ENCODE data around the gene OR13H1. TPM values are rescaled to one million over a fixed set of nuclear protein-coding genes. Genes with fewer than 3 reads are reported as not detected.
"Not testable (repeated sequence)": the region's sequence is repeated elsewhere in the genome, so short reads cannot be mapped to it uniquely, and the experiment has no call there.

Gene OR13H1
- total and polyA plus RNA-seq, 2 donors (not counting 1 experiment from before 2014, with no cell fraction given): not detected

DNA sequence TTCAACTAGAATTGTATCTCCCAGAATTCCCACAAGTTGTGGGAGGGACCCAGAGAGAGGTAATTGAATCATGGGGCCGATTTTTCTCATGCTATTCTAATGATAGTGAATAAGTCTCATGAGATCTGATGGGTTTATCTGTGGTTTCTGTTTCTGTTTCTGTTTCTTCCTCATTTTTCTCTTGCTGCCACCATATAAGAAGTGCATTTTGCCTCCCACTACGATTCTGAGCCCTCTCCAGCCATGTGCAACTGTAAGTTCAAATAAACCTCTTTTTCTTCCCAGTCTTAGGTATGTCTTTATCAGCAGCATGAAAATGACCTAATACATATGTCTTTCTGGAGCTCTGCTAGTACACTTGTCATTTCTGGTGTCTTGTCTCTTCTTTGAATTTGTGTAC, 22.1 kb upstream of the OR13H1 start:
- no peak overlapping the region for H2AFZ ChIP-seq (ENCODE audit: low read length)
- no peaks in the 10 kb centered on the region for H3K9me3 ChIP-seq (ENCODE audit: control insufficient read depth, insufficient read depth, low read depth, low read length)
- TF ChIP-seq, protein P1, sequence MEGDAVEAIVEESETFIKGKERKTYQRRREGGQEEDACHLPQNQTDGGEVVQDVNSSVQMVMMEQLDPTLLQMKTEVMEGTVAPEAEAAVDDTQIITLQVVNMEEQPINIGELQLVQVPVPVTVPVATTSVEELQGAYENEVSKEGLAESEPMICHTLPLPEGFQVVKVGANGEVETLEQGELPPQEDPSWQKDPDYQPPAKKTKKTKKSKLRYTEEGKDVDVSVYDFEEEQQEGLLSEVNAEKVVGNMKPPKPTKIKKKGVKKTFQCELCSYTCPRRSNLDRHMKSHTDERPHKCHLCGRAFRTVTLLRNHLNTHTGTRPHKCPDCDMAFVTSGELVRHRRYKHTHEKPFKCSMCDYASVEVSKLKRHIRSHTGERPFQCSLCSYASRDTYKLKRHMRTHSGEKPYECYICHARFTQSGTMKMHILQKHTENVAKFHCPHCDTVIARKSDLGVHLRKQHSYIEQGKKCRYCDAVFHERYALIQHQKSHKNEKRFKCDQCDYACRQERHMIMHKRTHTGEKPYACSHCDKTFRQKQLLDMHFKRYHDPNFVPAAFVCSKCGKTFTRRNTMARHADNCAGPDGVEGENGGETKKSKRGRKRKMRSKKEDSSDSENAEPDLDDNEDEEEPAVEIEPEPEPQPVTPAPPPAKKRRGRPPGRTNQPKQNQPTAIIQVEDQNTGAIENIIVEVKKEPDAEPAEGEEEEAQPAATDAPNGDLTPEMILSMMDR (conservative IDR thresholded peaks at IDR 0.05 in 1 of 2, IDR thresholded peaks at IDR 0.05 in 1 of 2; ENCODE audit: low read depth in 1 of 2, low read length in 2 of 2): no peak
- TF ChIP-seq EZH2 (IDR thresholded peaks at IDR 0.05; ENCODE audit: low read length, missing control alignments): no peak
- H3K4me3 ChIP-seq (replicated peaks in 1 of 4; ENCODE audit: control extremely low read depth in 1 of 4, insufficient read depth in 1 of 4, low read depth in 3 of 4, low read length in 4 of 4): no peak overlapping the region
- H3K27ac ChIP-seq (ENCODE audit: insufficient read depth, low read length): no peak overlapping the region
- H3K9ac ChIP-seq (ENCODE audit: insufficient read depth, low read length): no peak overlapping the region
- no peaks in the 10 kb centered on the region for H3K36me3 ChIP-seq (ENCODE audit: control insufficient read depth, insufficient read depth, low read length)
- H3K27me3 ChIP-seq (ENCODE audit: control insufficient read depth, insufficient read depth, low read length): no peaks in the 10 kb centered on the region
- no peak overlapping the region for H3K4me2 ChIP-seq (ENCODE audit: extremely low read depth, insufficient read depth, low read length)
- no peaks in the 10 kb centered on the region for H3K79me2 ChIP-seq (ENCODE audit: control insufficient read depth, insufficient read depth, low read length)
- no peaks in the 10 kb centered on the region for H3K4me1 ChIP-seq (ENCODE audit: control insufficient read depth, extremely low read depth, insufficient read depth, low read length)
- no peaks in the 10 kb centered on the region for H4K20me1 ChIP-seq (ENCODE audit: control insufficient read depth, extremely low read depth, insufficient read depth, low read length)
- DNase-seq (ENCODE audit: low read depth in 2 of 2): no peak

DNA sequence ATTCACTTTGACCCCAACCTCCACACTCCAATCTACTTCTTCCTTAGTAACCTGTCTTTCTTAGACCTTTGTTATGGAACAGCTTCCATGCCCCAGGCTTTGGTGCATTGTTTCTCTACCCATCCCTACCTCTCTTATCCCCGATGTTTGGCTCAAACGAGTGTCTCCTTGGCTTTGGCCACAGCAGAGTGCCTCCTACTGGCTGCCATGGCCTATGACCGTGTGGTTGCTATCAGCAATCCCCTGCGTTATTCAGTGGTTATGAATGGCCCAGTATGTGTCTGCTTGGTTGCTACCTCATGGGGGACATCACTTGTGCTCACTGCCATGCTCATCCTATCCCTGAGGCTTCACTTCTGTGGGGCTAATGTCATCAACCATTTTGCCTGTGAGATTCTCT, 344 bp downstream of the OR13H1 start:
- no peak overlapping the region for H3K27ac ChIP-seq (ENCODE audit: insufficient read depth, low read length)
- H3K27me3 ChIP-seq (ENCODE audit: control insufficient read depth, insufficient read depth, low read length): no peaks in the 10 kb centered on the region
- H3K4me2 ChIP-seq (ENCODE audit: extremely low read depth, insufficient read depth, low read length): no peak overlapping the region
- no peak overlapping the region for H3K9ac ChIP-seq (ENCODE audit: insufficient read depth, low read length)
- H3K4me3 ChIP-seq (replicated peaks in 1 of 4; ENCODE audit: control extremely low read depth in 1 of 4, insufficient read depth in 1 of 4, low read depth in 3 of 4, low read length in 4 of 4): no peak overlapping the region
- TF ChIP-seq EZH2 (IDR thresholded peaks at IDR 0.05; ENCODE audit: low read length, missing control alignments): no peak
- TF ChIP-seq, protein P1 (conservative IDR thresholded peaks at IDR 0.05 in 1 of 2, IDR thresholded peaks at IDR 0.05 in 1 of 2; ENCODE audit: low read depth in 1 of 2, low read length in 2 of 2): no peak
- no peaks in the 10 kb centered on the region for H3K9me3 ChIP-seq (ENCODE audit: control insufficient read depth, insufficient read depth, low read depth, low read length)
- no peak for DNase-seq (ENCODE audit: low read depth in 2 of 2)
- no peaks in the 10 kb centered on the region for H3K4me1 ChIP-seq (ENCODE audit: control insufficient read depth, extremely low read depth, insufficient read depth, low read length)
- no peaks in the 10 kb centered on the region for H3K79me2 ChIP-seq (ENCODE audit: control insufficient read depth, insufficient read depth, low read length)
- H3K36me3 ChIP-seq (ENCODE audit: control insufficient read depth, insufficient read depth, low read length): no peaks in the 10 kb centered on the region
- H4K20me1 ChIP-seq (ENCODE audit: control insufficient read depth, extremely low read depth, insufficient read depth, low read length): no peaks in the 10 kb centered on the region
- H2AFZ ChIP-seq (ENCODE audit: low read length): no peak overlapping the region

DNA sequence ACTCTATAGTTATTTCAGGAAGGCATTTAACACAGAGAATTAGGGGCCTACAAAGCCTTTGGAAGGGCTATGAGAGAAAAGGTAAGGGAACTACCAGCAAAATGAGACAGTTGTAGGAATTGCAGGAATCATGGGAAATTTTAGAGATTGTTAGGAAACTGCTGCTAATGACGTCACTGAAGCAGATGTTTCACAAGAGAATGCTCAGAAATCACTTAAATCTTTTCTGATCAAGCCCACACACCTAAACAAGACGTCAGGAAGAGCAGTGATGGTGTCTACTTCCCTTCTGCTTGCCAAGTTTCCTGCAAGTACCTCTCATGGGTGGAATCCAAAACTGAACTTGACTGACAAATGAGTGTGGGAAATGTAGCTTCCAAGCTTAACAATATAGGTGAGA, 5.1 kb downstream of the OR13H1 start:
- no peak overlapping the region for H3K4me2 ChIP-seq (ENCODE audit: extremely low read depth, insufficient read depth, low read length)
- no peak overlapping the region for H3K4me3 ChIP-seq (replicated peaks in 1 of 4; ENCODE audit: control extremely low read depth in 1 of 4, insufficient read depth in 1 of 4, low read depth in 3 of 4, low read length in 4 of 4)
- no peaks in the 10 kb centered on the region for H3K4me1 ChIP-seq (ENCODE audit: control insufficient read depth, extremely low read depth, insufficient read depth, low read length)
- no peak overlapping the region for H3K9ac ChIP-seq (ENCODE audit: insufficient read depth, low read length)
- DNase-seq (ENCODE audit: low read depth in 2 of 2): no peak
- H4K20me1 ChIP-seq (ENCODE audit: control insufficient read depth, extremely low read depth, insufficient read depth, low read length): no peaks in the 10 kb centered on the region
- no peaks in the 10 kb centered on the region for H3K36me3 ChIP-seq (ENCODE audit: control insufficient read depth, insufficient read depth, low read length)
- H3K27me3 ChIP-seq (ENCODE audit: control insufficient read depth, insufficient read depth, low read length): no peaks in the 10 kb centered on the region
- no peak overlapping the region for H2AFZ ChIP-seq (ENCODE audit: low read length)
- no peak for TF ChIP-seq EZH2 (IDR thresholded peaks at IDR 0.05; ENCODE audit: low read length, missing control alignments)
- TF ChIP-seq, protein P1 (conservative IDR thresholded peaks at IDR 0.05 in 1 of 2, IDR thresholded peaks at IDR 0.05 in 1 of 2; ENCODE audit: low read depth in 1 of 2, low read length in 2 of 2): no peak
- H3K79me2 ChIP-seq (ENCODE audit: control insufficient read depth, insufficient read depth, low read length): no peaks in the 10 kb centered on the region
- H3K27ac ChIP-seq (ENCODE audit: insufficient read depth, low read length): no peak overlapping the region
- no peaks in the 10 kb centered on the region for H3K9me3 ChIP-seq (ENCODE audit: control insufficient read depth, insufficient read depth, low read depth, low read length)

DNA sequence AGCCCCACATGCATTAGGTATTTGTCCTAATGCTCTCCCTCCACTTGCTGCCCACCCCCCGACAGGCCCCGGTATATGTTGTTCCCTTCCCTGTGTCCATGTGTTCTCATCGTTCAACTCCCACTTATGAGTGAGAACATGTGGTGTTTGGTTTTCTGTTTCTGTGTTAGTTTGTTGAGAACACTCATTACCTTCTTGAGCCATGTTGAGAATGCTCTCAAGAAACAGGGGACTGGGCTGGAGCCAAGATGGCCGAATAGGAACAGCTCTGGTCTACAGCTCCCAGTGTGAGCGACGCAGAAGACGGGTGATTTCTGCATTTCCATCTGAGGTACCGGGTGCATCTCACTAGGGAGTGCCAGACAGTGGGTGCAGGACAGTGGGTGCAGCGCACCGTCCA, 8.6 kb downstream of the OR13H1 start:
- H3K27me3 ChIP-seq (ENCODE audit: control insufficient read depth, insufficient read depth, low read length); H3K9me3 ChIP-seq (ENCODE audit: control insufficient read depth, insufficient read depth, low read depth, low read length); H3K4me1 ChIP-seq (ENCODE audit: control insufficient read depth, extremely low read depth, insufficient read depth, low read length); H4K20me1 ChIP-seq (ENCODE audit: control insufficient read depth, extremely low read depth, insufficient read depth, low read length); H3K9ac ChIP-seq (ENCODE audit: insufficient read depth, low read length); DNase-seq (ENCODE audit: low read depth in 2 of 2); H3K27ac ChIP-seq (ENCODE audit: insufficient read depth, low read length); H3K36me3 ChIP-seq (ENCODE audit: control insufficient read depth, insufficient read depth, low read length); H2AFZ ChIP-seq (ENCODE audit: low read length); H3K4me2 ChIP-seq (ENCODE audit: extremely low read depth, insufficient read depth, low read length); H3K4me3 ChIP-seq (replicated peaks in 1 of 4; ENCODE audit: control extremely low read depth in 1 of 4, insufficient read depth in 1 of 4, low read depth in 3 of 4, low read length in 4 of 4); H3K79me2 ChIP-seq (ENCODE audit: control insufficient read depth, insufficient read depth, low read length): not testable (repeated sequence)
